Astrocyte of the hippocampus (primary cell): ENCODE results near the gene CLDN5.

Source experiments
- DNase-seq: peaks from one replicate; pipeline ENCODE4 v3.0.0; 2011; ENCODE audit warnings: low read depth, low spot score

CLDN5 gene, protein sequence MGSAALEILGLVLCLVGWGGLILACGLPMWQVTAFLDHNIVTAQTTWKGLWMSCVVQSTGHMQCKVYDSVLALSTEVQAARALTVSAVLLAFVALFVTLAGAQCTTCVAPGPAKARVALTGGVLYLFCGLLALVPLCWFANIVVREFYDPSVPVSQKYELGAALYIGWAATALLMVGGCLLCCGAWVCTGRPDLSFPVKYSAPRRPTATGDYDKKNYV

DNA sequence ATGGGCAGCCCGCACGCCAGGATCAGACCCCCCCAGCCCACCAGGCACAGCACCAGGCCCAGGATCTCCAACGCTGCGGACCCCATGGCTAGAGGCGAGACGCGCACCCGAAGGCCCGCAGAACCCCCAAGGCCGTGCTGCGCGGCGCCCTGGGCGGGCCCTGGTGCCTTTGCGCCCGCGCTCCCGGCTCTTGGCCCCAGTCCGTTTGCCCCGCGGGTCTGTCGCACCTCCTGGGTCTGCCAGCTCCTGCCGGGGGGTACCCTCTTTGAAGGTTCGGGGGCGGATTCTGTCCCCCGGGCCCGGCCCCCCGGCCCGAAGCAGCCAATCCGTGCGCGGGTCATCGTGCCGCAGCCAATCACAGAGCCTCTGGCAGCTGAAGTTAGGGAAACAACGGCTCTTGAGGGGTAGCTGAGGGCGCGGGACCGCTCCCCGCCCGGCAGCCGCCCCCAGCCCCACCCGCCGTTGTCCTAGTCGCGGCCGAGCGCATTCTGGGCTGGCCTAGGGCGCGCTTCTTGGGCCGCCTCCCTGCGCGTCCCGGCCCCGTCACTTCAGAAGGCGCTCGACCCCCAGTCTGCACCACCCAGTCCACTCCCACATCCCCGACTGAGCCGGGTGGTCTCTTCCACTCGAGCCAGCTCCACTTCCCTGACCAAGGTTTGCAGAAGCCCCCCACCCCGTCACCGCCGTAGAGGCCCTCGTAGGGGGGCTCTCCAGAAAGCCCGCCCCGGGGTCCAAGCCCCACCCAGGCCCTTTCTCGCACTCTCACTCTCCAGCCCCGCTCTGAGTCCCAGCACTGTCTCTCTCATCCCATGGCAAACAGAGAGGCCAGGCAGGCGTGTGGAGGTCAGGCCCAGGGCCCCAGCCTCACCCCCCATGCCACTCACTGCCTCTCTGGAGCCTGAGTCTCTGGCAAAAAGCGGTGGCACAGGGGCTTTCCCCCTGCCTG lies at the start of gene CLDN5:
Gene CLDN5 (minus strand): TSS at position 241 of the 946 bp plus-strand sequence. CDS start 155 bp downstream, at position 86.
- peak; percentile 46 for DNase-seq

DNA sequence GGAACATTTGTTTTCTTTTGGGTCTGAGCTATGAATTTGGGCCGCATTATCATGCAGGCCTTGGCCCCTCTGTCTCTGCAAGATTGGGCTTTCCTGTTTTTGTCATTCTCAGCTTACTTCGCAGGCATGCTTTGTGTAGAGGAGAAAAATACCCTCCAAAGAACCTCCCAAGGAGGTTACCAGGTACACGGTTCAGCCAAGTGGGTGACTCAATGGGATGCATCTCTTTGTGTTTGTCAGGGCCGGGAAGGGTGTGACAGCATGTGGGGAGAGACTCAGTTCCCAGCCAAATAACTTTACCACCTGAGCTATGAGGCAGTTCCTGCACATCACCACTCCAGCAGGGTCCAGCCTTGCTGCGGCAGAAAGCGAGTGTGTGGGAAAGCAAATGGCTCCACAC lies 47.8 kb upstream of the CLDN5 start:
- no peak for DNase-seq

DNA sequence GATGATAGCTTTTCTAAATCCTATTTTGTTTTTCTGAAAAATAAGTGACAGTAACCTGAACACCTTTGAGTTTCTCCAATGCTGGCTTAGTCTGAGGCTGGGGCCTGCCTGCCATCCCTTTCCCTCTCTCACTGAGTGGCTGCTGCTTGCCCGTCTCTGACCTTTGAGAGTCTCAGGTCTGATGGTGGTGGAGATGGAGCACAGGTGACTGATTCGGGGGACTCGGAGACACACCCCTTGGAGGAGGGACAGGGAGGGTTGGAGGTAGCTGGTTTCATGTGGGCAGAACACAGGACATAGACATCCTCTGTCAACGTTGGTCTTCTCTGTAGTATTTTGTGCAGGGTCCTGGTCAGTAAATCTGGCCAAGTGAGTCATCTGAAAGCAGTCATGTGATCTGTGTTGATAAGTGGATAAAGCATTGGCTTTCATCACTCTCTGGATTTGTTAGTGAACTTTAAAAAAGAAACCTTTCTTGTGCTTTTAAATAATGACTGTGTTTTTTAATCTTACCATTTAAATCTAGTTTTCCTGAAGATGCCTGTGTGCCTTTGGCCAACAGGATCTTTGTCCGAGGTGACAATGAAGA lies 47.1 kb upstream of the CLDN5 start:
- DNase-seq = peak; percentile 9

DNA sequence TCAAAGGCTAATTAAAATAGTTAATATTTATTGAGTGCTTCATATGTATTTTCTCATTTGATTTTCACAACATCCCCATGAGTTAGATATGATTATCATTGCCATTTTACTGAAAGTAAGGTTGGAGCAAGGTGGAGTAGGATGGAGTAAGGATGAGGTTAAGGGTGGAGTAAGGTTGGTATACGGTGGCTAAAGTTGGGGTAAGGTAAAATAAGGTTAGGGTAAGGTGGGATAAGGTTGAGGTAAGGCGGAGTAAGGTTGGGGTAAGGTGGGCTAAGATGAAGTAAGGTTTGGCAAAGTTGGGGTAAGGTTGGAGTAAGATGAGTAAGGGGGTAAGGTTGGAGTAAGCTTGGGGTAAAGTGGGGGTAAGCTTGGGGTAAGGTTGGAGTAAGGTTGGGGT lies 45.8 kb upstream of the CLDN5 start:
- no peak for DNase-seq

DNA sequence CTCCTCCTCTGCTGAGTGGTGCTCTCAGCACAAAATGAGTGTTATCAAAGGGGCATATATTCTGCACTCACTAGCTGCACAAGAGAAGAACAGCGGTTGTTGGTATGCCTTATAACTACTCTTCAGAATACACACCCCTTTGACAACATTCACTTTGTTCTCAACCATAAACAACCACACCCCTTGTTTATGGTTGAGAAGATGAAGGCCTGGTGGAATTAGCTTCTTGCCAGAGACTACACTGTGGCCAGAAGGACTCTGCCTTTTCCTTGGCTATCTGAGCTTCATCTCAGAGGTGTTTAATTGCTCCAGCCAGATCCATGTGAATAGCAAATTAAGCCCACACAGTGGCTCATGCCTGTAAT lies 45.0 kb upstream of the CLDN5 start:
- DNase-seq = no peak

DNA sequence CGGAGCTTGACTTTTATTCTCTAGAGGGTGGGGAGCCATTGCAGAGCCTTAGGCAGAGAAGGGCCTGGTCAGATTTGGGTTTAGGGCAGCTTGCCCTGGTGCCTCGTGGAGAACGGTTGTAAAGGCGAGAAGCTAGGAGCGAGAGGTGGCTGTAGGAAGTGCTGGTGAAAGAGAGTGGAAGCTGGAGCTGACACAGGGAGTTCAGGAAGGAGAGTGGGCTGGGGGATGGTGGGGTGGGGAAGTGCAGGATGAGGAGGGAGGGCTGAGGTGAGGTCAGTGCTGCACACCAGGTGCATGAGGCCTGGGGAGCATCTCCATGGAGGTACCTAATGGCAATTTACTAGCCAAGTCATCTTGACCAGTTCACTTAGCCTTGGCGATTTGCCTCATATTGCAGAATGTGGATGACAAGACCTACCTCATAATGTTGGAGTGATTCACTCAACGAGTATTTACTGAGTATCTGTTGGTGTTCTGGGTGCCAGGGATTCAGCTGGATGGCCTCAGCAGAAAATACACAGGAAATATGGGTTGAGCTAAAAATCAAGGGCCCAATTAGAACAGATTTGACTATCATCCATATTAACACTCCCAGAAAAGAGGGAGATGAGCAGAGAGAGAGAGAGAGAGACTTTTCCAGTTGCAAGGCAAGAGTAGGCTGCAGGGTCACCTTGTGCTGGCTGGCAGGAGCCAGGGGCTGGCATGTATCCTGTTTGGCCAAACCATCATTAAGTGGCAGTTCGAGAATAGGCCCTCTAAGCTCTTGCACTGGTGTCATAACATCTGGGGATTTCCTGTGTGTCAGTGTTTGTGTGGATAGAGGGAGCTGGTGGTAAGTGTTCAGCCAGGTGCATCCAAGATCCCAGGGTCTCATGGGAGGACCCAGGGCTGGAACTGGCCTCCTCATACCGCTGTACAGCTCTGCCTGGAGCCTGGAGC lies 44.4 kb upstream of the CLDN5 start:
- peak; percentile 29 for DNase-seq

DNA sequence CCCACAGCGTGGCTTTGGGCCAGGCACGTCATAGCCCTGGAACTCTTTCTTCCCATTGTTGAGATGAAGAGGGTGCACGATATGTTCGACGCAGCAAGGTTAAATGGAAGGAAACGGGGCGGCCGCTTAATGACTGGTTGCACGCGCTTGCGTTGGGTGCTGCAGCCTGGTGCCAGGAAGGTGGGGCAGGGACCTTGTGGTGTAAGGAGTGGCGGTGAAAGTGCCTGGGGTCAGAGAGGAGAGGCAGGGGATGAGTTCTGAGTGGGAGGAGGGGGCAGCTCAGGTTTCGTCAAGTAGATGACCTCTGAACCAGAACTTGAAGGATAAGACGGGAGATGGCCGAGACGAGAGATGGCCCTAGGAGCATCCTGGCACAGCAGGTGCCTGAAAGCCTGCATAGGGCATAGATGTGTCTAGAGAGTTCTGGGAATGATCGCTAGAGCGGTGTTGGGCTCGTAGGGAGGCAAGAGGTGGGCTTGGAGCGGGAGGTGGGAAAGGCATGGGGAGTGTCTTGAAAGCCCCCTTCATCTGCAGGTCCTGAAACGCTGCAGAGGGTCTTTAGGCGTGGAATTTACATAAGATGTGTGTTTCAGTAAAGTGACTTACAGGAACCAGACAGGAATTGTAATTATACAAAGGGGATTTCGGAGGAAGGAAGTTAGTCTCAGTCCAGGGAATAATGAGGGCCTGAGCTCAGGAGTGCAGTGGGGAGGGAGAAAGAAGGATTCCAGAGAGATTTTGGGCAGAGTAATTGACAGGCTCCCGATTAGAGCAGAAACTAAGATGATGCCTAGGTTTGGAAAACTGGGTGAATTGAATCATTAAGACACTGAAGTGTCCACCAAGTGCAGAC lies 43.2 kb upstream of the CLDN5 start:
- no peak for DNase-seq

DNA sequence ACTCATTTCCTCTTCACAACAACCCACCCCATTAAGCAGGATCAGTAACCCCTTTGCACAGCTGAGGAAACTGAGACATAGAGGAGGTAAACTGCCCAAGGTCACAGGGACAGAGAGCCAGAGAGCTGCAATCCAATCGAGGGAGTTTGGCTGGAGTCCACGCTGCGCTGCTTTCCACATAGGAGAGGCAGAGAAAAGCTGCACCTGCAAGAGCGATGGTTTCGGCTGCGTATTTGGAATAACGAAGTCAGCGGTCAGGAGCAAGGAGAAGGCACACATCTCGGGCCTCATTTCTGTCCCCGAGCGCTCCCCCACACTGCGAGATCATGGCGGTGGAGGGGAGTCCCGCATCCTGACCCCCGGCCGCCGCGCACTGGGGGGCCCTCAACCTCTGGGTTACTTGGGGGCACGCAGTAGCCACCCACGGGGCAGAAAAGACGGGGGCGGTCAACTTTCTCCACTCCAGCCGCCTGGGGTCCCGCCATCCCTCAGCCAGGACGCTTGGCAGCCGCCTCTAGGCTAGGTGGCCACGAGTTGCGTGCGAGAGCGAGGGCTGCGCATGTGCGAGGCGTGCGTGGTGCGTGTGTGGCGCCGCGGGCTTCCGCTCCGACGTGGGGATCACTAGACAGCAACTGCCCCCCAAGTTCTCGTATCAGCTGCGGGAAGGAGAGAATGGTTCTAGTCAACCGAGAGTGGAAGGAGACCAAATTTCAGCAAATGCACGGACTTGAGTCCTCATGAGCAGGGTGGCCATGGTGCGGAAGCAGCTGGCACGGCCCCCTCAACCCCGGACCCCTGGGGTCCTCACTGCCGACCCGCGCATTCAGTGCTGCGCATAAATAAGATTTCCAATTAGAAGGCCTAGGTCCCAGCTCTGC lies 42.3 kb upstream of the CLDN5 start:
- no peak for DNase-seq

DNA sequence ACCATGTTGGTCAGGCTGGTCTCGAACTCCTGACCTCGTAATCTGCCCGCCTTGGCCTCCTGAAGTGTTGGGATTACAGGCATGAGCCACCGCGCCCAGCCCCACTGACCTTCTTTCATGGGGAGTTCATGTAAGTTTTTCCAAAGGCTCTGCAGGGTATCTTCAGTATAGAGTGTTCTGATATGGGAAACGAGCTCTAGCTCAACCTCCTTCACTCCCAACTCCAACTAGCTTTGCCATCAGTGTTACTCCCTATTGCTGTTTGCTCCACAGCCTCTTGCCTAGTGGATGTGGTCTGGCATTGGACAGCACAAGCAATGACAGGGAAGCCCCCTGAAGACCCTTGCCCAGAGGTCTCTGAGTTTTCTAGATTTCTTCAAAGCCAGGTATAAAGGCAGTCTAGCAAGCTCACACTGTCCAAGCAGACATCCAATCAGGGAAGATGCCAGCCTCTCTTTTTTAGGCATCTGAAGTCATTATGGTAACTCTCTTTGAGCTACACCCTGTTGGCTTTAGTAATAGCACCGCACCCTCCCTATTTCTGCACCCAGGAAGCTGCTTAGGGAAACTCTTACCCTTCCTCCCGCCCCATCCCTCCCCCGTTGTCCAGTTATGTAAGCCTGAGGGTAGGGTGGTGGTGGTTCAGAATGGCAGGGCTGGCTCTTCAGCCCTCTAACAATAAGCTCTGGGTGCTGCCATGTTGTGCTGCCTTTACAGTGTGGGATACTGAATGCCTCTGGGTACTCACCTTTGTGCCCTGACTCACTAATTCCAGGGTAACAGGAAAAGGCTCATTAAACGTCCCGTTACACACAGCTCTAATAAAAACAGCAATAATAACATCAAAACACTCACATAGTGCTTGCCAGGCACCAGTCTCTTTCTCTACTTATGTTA lies 41.4 kb upstream of the CLDN5 start:
- no peak for DNase-seq

DNA sequence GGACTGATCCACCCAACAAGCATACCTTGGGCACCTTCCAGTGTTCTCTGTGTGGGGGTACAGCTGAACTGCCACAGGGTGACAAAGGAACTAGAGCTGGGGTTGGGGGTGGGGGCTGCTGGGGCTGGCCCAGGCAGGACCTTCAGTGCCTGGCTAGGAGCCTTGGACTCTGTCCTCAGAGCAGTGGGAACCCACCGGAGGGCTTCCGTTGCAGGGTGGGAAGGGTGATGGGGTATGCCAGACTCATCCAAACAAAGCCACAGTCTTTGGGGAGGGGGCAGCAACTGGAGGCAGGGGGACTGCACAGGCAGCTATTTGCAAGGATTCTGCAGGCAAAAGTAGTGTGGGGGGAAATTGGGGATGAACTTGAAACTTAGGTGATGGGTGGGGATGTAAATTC lies 35.7 kb upstream of the CLDN5 start:
- no peak for DNase-seq

DNA sequence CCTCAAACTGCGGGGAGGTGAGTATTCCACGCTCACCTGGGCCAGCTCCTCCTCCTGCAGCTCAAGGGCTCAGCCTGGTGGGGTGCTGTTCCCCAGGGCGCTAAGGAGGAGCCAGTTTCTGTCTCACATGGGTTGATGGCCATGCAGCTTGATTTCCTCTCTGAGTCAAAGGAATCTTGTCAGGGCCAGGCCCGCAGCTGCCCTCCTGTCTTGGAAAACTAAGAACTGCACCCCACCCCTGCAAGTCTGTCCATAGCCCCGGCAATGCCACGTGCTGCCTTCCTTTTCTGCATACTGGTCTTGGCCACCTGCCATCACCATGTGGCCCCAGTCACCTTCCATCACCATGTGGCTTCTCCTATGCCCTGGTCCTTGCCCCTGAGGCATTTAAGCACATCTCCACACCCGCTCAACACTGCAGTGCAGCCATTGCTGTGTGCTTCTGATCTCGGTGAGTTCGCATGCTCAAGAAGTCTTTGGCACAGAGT lies 35.2 kb upstream of the CLDN5 start:
- DNase-seq = no peak

DNA sequence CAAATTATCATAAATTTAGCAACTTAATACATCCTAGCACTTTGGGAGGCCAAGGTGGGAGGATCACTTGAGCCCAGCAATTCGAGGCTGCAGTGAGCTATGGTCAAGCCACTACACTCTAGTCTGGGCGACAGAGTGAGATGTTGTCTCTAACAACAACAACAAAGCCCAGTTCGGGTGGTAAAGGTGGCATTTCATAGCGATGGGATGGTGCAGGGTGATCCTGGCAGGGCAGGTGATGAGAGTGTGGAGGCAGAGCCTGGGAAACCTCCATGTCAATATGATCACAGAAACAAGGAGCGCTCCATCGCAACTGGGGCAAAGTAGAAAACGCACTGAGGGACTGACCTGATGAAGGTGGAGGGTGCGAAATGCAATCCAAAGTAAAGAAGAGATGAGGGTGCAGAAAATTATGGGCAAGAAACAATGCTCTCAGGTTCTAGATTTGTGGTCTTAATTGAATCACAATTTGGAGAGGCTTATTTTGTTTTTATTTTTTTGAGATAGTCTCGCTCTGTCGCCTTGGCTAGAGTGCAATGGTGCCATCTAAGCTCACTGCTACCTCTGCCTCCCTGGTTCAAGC lies 32.8 kb upstream of the CLDN5 start:
- no peak for DNase-seq

DNA sequence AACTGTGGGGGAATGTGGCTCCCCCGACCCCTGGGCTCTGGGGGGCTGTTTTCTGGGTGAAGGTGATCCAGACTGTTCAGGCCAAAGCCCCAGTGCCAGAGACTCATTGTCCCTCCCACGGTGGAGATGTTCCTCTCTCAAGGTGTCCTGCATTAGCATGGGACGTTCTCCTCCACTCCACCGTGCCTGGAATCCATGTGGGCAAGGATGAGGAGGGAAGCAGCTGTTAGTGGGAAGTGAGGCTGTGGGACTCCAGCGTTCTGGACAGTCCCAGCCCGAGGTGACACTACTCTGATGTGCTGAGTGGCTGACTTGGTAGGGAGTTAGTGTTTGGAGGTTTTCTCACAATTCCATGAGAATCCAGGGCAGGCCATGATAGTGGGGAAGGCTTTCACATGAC lies 31.4 kb upstream of the CLDN5 start:
- DNase-seq = no peak

DNA sequence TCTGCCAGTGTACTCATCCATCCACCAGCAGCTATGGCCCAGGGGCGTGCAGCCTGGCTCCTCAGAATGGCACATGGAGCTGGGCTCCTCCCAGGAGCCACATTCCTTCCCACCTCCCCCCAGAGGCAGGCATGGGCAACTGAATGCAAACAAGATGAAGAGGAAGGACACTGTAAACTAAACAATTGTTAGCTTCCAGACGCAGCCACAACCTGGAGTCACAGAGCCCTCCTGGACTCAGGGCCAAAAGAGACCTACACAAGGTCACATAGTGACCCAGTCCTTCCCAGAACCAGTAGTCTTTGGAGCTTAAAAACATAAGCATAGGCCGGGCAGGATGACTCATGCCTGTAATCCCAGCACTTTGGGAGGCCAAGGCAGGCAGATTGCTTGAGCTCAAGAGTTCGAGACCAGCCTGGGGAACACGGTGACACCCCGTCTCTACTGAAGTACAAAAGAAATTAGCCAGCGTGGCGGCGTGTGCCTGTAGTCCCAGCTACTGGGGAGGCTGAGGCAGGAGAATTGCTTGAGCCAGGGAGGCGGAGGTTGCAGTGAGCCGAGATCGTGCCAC lies 30.7 kb upstream of the CLDN5 start:
- peak; percentile 38 for DNase-seq

DNA sequence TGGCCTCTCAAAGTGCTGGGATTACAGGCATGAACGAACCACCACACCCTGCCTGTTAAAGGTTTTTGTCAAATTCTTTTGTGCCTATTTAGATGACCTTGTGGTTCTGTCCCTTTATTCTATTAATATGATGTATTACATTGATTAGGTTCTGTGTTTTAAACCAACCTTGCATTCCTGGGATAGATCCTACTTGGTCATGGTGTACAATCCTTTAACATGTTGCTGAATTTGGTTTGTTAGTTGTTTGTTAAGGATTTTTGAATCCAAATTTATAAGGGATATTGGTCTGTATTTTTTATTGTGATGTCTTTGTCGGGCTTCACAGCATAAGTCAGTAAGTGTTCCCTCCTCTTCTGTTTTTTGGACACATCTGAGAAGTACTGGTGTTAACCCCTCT lies 29.0 kb upstream of the CLDN5 start:
- DNase-seq = no peak

DNA sequence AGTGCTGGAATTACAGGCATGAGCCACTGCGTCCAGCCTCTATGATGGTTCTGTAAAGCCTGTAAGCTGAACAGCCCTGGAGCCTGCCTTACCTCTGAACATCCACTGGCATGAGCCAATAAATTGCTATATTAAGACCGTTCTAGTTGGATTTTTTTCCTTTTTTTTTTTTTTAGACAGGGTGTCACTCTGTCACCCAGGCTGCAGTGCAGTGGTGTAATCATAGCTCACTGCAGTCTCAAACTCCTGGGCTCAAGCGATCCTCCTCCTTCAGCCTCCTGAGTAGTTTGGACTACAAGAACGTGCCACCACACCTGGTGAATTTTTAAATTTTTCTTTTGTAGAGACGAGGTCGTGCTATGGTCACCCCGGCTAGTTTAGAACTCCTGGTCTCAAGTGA lies 26.2 kb upstream of the CLDN5 start:
- no peak for DNase-seq

DNA sequence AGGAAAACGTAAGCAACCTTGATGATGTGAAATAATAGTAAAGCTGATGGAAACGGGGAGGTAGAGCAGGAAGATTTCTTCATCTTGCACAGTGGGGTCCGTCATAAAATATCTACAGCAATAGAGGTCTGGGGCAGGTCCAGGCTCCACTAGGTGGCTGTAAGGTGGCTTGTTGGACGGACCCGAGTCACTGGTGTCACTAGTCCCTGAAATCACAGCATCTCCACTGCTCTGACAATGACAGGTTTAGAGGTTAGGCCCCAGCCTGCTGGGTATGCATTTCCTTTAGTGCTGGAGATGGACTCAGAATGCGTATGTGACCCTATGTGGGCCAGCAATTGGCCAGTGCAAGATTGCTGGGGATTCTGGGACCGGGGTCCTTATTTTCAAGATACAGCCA lies 25.2 kb upstream of the CLDN5 start:
- DNase-seq = no peak

DNA sequence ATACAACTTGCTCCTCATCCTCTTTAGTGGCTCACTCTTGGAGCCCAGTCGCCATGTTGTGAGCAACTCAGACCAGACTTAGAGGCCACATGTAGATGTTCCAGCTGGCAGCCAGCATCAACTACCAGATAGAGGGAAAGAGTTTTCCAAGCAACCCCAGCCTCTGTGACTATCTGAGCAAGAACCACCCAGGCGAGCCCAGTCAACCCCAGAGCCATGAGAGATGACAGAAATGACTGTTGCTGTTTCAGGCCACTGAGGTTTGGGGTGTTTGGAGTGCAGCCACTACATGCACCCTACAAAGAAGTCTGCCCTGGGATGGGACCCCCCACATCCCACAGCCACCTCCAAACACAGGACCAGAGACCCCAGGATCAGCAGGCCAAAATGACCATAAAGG lies 24.8 kb upstream of the CLDN5 start:
- DNase-seq = no peak
